Esophagus squamous epithelium (tissue), 4 donors: ENCODE data around the gene MAD1L1.

ENCODE experiments used
- POLR2A ChIP-seq, 4 donors: fragments of 450-650 bp; IDR thresholded peaks; one replicate each; pipeline ENCODE4 v1.6.1; 2017; ENCODE audit warnings: antibody characterized with exemption in 4 of 4, mild to moderate bottlenecking in 4 of 4, moderate library complexity in 3 of 4
- TF ChIP-seq, protein P1 (sequence below), 6 experiments: fragments of 450-650 bp in 4 of 6; fragments of 200-600 bp in 2 of 6; sonication (generic) in 2 of 6; IDR thresholded peaks; one replicate each; pipeline ENCODE4 v1.5.1; 2016 to 2019; ENCODE audit warnings: antibody characterized with exemption in 6 of 6, mild to moderate bottlenecking in 4 of 6, moderate library complexity in 4 of 6

DNA sequence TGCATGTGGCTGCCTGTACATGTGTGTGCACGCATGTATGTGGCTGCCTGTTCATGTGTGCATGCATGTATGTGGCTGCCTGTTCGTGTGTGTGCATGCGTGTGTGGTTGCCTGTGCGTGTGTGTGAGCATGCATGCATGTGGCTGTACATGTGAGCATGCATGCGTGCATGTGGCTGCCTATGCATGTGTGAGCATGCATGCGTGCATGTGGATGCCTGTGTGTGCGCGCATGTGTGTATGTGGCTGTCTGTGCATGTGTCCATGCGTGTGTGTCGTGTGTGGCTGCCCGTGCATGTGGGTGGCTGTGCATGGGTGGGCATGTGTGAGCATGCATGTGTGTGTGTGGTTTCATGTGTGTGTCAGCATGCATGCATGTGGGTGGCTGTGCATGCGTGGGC lies 344.3 kb downstream of the MAD1L1 start:
- TF ChIP-seq, protein P1, sequence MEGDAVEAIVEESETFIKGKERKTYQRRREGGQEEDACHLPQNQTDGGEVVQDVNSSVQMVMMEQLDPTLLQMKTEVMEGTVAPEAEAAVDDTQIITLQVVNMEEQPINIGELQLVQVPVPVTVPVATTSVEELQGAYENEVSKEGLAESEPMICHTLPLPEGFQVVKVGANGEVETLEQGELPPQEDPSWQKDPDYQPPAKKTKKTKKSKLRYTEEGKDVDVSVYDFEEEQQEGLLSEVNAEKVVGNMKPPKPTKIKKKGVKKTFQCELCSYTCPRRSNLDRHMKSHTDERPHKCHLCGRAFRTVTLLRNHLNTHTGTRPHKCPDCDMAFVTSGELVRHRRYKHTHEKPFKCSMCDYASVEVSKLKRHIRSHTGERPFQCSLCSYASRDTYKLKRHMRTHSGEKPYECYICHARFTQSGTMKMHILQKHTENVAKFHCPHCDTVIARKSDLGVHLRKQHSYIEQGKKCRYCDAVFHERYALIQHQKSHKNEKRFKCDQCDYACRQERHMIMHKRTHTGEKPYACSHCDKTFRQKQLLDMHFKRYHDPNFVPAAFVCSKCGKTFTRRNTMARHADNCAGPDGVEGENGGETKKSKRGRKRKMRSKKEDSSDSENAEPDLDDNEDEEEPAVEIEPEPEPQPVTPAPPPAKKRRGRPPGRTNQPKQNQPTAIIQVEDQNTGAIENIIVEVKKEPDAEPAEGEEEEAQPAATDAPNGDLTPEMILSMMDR (IDR thresholded peaks at IDR 0.05) = no peak
- no peak for TF ChIP-seq POLR2A (IDR thresholded peaks at IDR 0.05)
